Neural crest cell (in vitro differentiated cells): Measurements from ENCODE around the gene VSIG1. TPM values are rescaled to one million over a fixed set of nuclear protein-coding genes. Genes with fewer than 3 reads are reported as not detected.

Experiments used
- DNase-seq: peaks from one replicate; pipeline ENCODE4 v3.0.0; 2021; ENCODE audit warnings: low read depth, mixed read lengths, low spot score
- H3K27ac Mint-ChIP-seq: one replicate; pipeline ENCODE4 v1.8.0; 2021; ENCODE audit warnings: mild to moderate bottlenecking, mixed read lengths; ENCODE audit not compliant: unreplicated experiment
- H3K27me3 Mint-ChIP-seq: 2 replicates; pipeline ENCODE4 v1.8.0; 2021; ENCODE audit warnings: low read depth, mild to moderate bottlenecking, mixed read lengths
- H3K36me3 Mint-ChIP-seq: 2 replicates; pipeline ENCODE4 v1.8.0; 2021; ENCODE audit warnings: low read depth, mild to moderate bottlenecking, mixed read lengths
- H3K4me1 Mint-ChIP-seq: 2 replicates; pipeline ENCODE4 v1.8.0; 2021; ENCODE audit warnings: mixed read lengths
- H3K4me3 Mint-ChIP-seq: one replicate; pipeline ENCODE4 v1.8.0; 2021; ENCODE audit warnings: mild to moderate bottlenecking, mixed read lengths
- H3K9me3 Mint-ChIP-seq: 2 replicates; pipeline ENCODE4 v1.8.0; 2021; ENCODE audit warnings: mixed read lengths
- CTCF ChIP-seq: fragments of 200-600 bp; sonication (generic); conservative IDR thresholded peaks from 2 replicates; pipeline ENCODE4 v1.5.0; 2021; ENCODE audit warnings: antibody characterized with exemption, mild to moderate bottlenecking
- total RNA-seq: library from RNA; stranded (reverse); gene quantifications from 2 replicates; pipeline ENCODE4 v1.2.1, GENCODE V29; 2021

The VSIG1 gene
- total RNA-seq, 1 donor from 2014 or later, result not detected

- H3K9me3 Mint-ChIP-seq, result peaks cover 8% of the 10 kb centered on the region
- no peak for TF ChIP-seq CTCF
- no peak for DNase-seq
- no peak overlapping the region for H3K4me3 Mint-ChIP-seq
- H3K4me1 Mint-ChIP-seq, result no peaks in the 10 kb centered on the region
- H3K27ac Mint-ChIP-seq, result no peak overlapping the region
- no peaks in the 10 kb centered on the region for H3K27me3 Mint-ChIP-seq
- no peaks in the 10 kb centered on the region for H3K36me3 Mint-ChIP-seq
Observed at GRCh38 chrX:108019382-108019875, 25.4 kb upstream of the VSIG1 start.

- Mint-ChIP-seq H3K4me3 (no peak overlapping the region), H3K4me1 (no peaks in the 10 kb centered on the region), H3K27me3 (no peaks in the 10 kb centered on the region), H3K27ac (no peak overlapping the region), H3K36me3 (no peaks in the 10 kb centered on the region), H3K9me3 (peaks cover 12% of the 10 kb centered on the region)
- no peak for DNase-seq
- TF ChIP-seq CTCF, result peak; percentile 60
Observed at GRCh38 chrX:108020631-108021030, 24.2 kb upstream of the VSIG1 start.

GRCh38 chrX:108022491-108023089 is 22.3 kb upstream of the VSIG1 start:
- H3K4me1 Mint-ChIP-seq, result no peaks in the 10 kb centered on the region
- DNase-seq, result no peak
- no peaks in the 10 kb centered on the region for H3K27me3 Mint-ChIP-seq
- no peak overlapping the region for H3K27ac Mint-ChIP-seq
- H3K4me3 Mint-ChIP-seq, result no peak overlapping the region
- no peak for TF ChIP-seq CTCF
- no peaks in the 10 kb centered on the region for H3K36me3 Mint-ChIP-seq
- H3K9me3 Mint-ChIP-seq, result peaks cover 10% of the 10 kb centered on the region

- TF ChIP-seq CTCF, result no peak
- DNase-seq, result no peak
- Mint-ChIP-seq H3K4me3 (no peak overlapping the region), H3K9me3 (peaks cover 14% of the 10 kb centered on the region), H3K4me1 (no peaks in the 10 kb centered on the region), H3K36me3 (no peaks in the 10 kb centered on the region), H3K27ac (no peak overlapping the region), H3K27me3 (no peaks in the 10 kb centered on the region)
Observed at GRCh38 chrX:108025376-108025775, 19.5 kb upstream of the VSIG1 start.

GRCh38 chrX:108025954-108026600 is 18.8 kb upstream of the VSIG1 start:
- Mint-ChIP-seq H3K4me3 (no peak overlapping the region), H3K9me3 (peaks cover 14% of the 10 kb centered on the region), H3K27me3 (no peaks in the 10 kb centered on the region), H3K27ac (no peak overlapping the region), H3K4me1 (no peaks in the 10 kb centered on the region), H3K36me3 (no peaks in the 10 kb centered on the region)
- DNase-seq, result no peak
- no peak for TF ChIP-seq CTCF
